Measurements from ENCODE around the gene STRBP. TPM values are rescaled to one million over a fixed set of nuclear protein-coding genes. Genes with fewer than 3 reads are reported as not detected.
"Not testable (repeated sequence)": the region's sequence is repeated elsewhere in the genome, so short reads cannot be mapped to it uniquely, and the experiment has no call there.

STRBP gene
- total RNA-seq (2014; rRNA removed; shearing (Covaris generic)): 14.5 and 16.0 TPM in 2 replicates
- 15.0 and 17.4 TPM in 2 replicates for polyA plus RNA-seq (2015; cell fraction: cytosol; rRNA removed)
- polyA plus RNA-seq (2015; cell fraction: nucleus; rRNA removed): 8.6 and 9.1 TPM in 2 replicates

DNA sequence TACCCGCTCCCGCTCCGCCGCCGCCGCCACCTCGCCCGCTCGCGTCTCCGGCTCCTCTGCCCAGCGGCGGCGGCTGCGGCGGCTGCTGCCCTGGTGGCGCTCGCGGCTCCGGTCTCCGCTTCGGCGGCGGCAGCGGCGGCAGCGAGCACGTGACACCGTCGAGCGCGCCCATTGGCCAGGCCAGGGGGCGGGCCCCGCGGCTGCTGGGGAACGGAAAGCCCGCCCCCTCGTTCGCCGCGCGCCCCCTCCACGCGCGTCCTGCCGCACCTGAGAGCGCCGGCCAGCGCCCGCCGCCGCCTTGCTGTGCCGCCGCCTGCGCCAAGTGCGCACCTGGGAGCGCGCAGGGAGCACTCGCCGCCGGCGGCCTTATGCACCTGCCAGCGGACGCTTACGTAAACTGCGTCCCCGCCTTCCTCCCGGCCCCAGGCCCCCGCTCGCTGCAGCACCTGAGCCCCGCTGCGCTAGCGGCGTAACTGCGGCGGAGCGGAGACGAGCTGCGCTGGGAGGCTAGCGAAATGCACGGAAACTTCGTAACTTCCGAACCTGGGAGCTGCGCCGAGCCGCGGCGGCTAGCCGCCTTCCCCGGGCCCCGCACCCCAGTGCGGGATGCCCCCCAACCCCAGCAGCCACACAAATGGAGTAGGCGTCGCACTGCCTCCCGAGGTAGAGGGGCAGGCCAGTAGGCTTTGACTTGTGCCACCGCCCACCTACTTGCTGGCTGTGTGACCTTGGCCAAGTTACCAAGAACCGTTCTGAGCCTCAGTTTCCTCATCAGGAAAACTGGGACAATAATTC is at the start of gene STRBP:
Gene STRBP, minus strand, starts transcription at position 122 of the 795 bp plus-strand sequence. CDS start 84,452 bp downstream, outside the sequence.
- peak; percentile 70 for DNase-seq (ENCODE audit: low read depth)

DNA sequence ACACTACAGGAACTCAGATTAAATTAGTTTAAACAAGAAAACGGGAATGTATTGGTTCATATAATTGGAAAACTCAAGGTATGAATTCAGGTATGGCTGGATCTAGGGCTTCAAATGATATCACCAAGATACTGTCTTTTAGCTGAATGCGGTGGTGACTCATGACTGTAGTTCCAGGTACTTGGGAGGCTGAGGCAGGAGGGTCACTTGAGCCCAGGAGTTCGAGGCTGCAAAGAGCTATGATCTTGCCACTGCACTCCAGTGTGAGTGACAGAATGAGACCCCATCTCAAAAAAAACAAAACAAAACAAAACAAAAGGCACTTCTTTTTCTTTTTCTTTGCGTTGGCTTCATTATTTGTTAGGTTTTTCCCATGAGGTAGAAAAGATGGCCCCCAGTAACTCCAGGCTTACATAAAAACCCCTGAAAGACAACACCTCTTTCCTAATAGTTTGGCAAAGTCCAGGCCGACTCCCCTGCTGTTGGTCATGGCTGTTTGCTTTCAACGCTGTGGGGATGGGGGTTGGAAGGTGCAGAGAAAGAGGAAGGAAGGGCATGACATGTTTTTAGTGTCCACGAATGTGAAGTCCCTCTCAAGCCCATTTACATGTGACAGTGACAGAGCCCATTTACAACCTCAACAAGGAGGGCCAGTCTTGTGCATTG is 47.8 kb upstream of the STRBP start:
- no peak for DNase-seq (ENCODE audit: low read depth)

DNA sequence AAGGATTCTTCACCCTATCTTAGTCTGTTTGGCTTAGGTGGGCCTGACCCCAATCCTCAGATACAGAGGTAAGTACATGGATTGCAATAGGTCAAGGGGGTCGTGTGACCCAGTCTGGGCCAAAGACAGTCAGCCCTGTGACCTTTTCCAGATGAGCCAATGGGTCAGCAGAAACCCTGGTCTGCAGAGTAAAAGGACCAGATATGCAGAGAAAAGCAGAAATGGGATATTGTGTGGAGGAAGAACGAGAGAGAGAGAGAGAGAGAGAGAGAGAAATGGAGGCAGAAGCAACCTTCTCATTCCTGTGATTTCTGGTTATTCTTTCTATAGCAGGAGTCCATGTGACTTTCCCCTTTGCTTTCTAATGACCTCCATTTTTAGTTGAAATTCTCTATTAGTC is 47.2 kb upstream of the STRBP start:
- no peak for DNase-seq (ENCODE audit: low read depth)

DNA sequence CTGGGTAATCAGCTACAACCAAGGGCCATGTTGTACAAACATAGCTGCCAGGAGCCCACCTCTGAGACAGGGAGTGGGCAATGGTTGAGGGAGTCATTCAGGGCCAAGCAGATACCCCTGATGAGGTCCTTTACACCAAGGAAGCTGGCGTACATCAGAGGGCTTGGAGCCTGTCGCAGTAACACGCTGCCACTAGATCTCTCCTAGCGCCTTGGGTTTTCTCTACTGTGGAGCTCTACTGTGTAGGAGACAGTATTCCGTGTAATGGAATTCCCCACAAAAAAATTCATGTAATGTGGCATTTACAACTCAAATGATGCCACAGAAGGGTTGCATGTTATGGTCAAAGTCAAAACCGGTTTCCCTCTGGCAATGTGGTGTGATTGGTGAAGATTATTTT is 46.2 kb upstream of the STRBP start:
- DNase-seq (ENCODE audit: low read depth): no peak

DNA sequence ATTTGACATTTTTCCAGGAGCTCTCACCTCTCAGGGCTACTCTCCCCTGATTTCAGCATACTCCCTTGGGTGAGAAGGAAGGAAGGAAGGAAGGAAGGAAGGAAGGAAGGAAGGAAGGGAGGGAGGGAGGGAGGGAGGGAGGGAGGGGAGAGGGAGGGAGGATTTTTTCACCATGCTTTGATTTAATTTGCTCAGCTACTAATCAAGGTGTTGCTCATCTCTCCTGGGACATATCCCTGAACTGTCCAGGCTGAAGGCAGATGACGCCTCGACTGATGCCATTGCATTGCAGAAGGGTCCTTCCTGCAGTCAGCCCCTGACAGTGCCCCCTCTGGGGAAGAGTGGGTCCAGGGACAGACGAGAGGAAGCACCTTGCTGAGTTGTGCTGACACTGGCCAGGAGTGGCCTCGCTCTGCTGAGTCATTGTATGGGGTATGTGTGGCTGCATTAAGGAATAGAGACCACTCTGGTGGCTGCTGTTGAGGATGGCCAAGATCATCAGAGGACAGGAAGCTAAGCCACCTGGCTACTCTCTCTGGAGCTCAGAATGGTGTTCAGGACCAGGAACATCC is 44.0 kb upstream of the STRBP start:
- no peak for DNase-seq (ENCODE audit: low read depth)

DNA sequence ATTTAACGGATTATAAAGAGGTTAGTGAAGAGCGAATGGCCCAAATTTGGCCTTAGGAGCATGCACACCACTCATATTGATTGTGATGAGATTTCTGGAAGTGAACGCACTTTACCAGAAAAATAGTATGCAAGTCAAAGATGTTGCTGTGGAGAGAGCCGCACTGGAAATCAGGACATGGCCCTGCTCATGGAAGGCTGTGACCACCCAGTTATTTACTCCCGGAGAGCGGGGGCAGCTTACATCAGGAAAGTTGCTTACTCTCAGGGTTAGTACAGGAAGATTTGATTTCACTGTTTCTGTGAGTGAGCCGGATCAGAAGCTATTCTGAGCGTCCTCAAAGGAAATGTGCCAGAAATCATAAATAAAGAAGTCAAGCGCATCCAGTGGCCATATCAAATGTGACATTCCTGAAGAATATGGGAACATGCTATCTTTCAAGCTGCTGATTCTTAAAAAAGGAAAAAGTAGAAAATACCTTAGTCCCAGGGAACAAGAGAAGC is 42.9 kb upstream of the STRBP start:
- DNase-seq (ENCODE audit: low read depth): no peak

DNA sequence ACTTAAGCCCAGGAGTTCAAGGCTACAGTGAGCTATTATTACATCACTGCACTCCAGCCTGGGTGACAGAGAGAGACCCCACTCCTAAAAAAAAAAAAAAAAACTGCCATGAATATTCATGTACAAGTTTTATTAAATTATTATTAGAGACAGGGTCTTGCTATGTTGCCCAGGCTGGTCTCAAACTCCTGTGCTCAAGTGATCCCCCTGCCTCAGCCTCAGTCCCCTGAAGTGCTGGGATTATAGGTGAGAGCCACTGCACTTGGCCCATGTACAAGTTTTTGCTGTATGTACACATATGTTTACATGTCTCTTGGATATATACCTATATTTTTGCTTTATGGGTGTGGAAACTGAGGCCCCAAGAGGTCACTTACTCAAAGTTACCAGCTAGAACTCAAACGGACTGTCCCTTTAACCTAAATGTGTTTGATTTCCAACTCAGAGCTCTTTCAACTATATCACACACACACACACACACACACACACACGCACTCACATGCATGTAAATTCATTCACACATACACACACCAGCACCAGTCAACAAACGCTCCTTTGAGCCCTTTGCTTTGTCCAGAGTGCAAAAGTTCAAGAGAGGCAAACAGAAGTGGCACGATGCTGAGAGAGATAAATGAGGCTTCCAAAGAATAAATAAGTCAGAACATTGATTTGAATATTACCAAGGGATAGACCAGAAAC is 42.3 kb upstream of the STRBP start:
- no peak for DNase-seq (ENCODE audit: low read depth)

DNA sequence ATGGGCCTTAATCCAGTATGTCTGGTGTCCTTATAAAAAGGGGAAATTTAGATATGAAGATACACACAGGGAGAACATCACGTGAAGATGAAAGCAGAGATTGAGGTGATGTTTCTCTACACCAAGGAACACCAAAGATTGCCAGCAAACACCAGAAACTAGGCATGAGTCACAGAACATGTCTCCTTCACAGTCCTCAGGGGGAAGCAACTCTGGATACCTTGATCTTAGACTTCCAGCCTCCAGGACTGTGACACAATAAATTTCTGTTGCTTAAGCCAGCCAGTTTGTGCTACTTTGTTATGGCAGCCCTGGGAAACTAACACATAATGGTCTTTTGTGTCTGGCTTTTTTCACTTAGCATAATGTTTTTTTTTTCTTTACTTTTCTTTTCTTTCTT is 41.2 kb upstream of the STRBP start:
- no peak for DNase-seq (ENCODE audit: low read depth)

DNA sequence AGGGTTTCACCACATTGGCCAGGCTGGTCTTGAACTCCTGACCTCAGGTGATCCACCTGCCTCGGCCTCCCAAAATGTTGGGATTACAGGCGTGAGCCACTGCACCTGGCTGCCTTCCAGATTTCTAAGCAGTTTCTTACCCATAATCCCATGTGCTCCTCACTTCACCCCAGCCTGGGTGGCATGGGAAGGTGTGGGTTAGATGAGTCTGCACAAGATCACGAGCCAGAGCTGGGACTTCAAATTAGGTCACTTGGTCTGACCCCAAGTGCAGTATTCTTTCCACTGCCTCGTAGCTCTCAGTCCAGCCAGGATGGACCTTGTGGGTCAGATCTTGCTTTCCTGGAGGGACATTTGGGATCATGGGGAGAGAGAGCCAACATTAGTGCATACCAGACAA is 37.5 kb upstream of the STRBP start:
- DNase-seq (ENCODE audit: low read depth): no peak

DNA sequence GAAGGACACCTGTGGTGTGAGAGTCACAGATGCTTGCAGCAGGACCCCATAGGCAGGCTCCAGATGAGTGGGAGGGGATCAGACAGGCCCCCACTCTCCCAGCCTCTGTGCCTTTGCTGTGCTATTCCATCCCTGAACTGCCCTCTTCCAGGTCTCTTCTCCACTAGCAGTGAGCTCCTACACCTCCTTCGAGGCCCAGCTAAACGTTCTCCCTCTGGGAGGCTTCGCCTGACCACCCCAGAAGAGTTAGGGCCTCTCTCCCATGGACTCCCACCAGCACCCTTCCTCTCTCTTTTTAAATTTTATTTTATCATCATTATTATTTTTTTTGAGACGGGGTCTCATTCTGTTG is 35.9 kb upstream of the STRBP start:
- no peak for DNase-seq (ENCODE audit: low read depth)

DNA sequence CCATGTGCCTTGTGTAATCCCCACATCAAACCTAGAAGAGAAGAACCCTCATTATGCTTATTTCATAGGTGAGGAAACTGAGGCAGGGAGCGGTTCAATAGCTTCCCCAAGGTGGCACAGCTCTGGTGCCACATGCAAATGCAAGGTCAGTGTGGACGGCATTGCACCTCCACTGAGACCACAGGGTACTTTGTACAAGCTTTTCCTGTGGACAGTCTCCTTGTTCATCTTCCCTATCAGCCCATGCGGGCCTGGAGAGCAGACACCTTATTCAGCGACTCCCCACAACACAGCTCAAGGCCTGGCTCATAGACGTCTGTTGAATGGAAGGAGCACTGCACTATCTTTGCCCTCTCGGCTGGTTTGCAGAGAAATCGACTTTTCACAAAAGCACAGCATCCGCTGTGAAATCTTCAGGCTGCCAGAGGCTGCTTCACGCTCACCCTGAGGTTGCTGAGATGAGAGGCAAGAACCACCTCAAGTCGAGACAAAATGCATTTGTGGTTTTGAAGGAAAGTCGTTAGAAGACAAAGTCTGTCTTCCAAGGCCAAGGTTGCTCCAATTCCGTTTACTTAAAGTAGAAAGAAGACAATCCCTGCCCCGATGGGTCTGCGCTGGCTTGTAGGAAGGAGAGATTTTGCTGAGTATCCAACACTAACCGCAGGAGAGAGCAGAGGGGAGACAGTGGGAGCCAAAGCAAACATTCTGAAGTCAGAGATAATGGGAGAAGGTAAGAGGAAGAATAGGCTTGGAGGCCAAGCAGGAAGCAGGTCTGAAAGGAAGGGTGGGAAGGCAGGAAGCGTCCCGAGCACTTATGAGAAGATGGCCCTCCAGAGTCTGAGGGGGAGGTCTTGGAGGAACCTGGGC is 34.2 kb upstream of the STRBP start:
- no peak for DNase-seq (ENCODE audit: low read depth)

DNA sequence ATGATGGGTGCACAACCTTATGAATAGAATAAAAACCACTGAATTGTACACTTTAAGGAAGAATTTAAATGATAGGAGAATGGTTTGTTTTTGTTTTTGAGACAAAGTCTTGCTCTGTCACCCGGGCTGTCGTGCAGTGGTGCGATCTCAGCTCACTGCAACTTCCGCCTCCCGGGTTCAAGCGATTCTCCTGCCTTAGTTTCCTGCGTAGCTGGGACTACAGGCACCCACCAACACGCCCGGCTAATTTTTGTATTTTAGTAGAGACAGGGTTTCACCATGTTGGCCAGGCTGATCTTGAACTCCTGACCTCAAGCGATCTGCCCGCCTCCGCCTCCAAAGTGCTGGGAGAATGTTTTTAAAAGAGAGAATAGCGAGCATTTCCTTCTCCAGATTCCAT is 33.5 kb upstream of the STRBP start:
- not testable (repeated sequence) for DNase-seq (ENCODE audit: low read depth)

DNA sequence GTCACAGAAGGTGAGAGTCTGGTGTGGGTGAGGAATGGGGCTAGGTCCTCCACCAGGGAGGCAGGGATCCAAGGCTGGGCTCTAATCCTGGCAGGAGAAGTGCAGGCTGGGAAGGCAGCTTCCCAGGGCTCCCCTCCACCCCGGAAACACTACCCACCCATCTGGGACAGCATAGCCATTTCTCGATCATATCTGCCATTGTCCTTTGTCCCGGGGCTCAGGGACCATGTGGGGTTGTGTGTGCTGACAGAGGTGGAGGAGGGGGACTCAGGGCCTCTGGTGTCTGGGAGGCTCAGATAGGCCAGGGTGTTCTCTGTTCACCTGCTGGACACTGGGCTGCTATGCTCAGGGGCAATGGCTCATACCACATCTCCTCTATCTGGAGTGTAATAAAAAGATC is 32.2 kb upstream of the STRBP start:
- no peak for DNase-seq (ENCODE audit: low read depth)

DNA sequence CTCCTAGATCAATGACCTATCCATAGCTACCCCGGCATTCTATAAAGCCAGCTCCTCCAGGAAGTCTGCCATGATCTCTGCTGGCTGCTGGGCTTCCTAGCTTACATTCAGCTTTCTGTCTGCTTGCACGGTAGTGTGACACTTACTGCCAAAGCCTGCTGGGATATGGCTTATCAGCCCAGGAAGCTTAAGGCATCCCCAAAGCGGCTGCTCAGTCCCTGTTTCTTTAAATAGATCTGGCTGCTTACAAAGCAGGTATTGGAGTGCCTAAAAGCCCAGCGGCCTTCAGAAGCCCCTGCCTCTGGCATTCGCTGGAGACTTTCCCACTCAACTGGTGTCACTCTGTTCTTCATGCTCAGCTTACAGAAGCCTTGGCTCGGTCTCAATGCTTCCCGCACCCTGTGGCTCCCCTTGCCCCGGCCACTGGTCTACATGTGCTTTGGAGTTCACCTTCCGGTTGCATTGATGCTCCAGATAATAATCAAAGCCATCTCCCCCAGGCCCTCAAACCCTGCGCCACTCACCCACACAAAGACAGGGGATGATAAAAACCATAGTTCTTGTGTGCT is 31.3 kb upstream of the STRBP start:
- DNase-seq (ENCODE audit: low read depth): no peak

DNA sequence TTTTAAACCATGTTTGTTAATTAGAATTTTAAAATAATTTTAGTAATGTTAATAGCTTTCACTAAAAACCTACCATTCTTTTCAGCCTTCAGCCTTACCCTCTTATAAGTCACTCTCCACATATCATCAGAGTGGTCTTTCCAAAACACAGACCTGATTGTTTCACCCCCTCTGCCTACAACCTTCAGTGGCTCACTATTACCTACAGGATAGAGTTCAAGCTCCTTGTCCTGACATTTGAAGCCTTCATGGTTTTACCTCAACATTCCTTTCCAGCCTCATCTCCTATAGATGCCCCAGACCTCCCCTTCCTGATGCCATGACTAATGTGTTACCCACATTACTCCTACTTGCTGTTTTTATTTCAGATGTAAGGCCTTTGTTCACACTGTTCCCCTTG is 27.8 kb upstream of the STRBP start:
- DNase-seq (ENCODE audit: low read depth): peak; percentile 40

DNA sequence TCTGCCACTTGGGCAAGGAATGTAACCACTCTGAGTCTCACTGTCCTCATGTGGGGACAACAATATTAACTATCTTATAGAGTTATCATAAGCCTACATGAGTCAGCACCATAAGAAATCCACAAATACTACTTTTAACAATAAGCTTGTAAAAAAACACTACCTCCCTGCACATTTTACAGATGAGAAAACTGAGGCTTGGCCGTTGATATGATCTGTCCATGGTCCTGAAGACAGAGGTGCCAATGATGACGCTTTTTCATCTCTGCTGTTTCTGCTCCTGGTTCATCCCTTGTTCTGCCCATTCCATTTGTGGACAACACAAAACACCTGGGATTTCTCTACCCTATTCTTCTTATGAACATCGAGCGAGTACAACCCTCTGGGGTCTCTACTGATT is 23.4 kb upstream of the STRBP start:
- no peak for DNase-seq (ENCODE audit: low read depth)

DNA sequence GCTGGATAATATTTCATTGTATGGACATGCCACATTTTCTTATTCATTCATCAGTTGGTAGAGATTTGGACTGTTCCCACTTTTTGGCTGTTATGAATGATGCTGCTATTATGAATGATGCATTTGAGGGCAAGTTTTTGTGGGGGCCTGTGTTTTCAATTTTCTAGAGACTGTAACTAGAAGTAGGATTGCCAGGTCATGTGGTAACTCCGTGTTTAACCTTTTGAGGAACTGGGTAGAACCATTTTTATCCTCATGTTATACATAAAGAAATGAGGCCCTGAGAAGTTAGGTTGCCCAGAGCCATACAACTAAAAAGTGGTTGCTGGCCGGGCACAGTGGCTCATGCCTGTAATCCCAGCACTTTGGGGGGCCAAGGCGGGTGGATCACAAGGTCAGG is 22.4 kb upstream of the STRBP start:
- no peak for DNase-seq (ENCODE audit: low read depth)

DNA sequence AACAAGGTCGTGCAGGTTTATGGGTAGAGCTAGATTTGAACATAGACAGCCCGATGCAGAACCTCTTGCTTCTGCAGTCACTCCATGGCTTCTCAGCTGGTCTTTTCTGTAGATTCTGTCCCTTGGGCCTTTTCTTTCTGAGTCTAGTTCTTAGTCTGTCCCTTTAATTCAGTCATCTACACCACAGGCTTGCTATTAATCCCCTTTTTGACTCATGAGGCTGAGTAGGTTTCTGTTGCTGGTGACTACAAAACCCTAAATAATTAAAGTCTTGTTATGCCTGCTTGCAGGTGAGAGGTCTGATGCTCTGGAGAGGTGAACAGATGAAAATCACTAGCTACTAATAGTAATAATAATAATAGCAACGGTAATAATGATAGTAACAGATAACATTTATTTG is 19.3 kb upstream of the STRBP start:
- DNase-seq (ENCODE audit: low read depth): no peak

DNA sequence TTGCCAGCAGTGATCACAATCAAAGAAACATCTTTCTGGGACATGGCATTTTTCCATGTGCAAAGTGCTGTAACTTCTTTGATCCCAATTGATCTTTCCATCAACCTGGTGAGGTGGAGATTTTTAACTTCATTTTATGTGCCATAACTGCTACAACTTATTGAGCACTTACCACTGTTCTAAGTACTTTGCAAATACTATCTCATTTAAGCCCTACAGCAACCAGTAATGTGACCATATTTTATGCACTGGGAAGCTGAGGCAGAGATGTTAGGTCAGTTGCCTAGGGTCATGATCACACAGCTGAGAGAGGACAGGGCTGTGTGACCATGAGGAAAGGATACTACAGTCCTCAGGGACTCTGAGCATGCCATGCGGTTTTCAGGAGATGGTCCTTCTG is 17.9 kb upstream of the STRBP start:
- DNase-seq (ENCODE audit: low read depth): no peak

DNA sequence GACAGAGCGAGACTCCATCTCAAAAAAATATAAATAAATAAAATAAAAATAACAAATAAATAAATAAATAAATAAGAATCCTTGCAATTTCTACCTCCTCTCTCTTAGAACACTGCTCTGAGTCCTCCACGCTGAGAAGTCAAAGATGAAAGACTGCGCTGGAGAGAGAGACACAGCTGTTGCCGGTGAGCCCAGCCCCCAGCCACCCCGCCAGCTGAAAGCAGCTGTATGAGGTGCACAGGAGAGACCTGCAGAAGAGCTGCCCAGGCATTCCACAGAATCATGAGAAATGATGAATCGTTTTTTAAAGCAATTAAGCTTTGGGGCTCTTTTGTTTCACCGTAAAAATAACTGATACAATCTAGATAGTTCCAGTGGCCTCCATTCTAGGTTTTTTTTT is 16.3 kb upstream of the STRBP start:
- no peak for DNase-seq (ENCODE audit: low read depth)
